ENCODE data around the gene EGFL7.

The EGFL7 gene

DNA sequence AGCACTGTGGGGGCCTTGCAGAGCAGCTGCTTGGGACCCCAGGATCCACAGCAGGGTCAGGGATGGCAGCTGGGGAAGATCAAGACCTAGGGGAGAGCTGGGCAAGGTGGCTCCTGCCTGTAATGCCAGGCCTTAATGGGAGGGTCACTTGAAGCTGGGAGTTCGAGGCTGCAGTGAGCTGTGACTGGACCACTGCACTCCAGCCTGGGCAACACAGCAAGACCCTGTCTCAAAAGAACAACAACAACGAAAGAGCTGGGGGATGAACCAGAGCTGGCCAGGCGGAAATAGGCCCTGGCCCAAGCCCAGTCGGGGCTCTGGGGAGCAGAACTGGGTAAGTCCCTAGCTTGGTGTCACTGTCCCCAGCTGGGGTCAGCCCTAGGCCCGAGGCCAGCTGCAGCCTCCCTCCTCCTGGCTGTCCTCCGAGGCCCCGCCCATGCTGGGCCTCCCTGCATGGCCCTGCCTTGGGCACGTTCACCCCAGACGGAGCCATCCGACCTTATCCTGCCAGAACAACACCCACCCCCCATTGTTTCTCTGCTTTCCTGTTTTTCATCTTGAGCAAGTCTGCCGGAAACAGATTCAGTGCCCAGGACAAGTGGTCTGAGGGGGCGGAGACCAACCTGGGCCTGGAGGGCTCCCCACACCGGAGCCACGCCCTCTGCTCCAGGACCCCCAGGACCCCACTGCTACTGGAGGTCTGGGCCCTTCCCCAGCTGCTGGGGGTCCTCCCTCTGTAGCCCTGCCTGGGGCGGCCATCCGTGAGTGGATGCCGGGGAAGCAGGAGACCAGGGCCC, 51.6 kb downstream of the EGFL7 start:
- no peak for DNase-seq

GRCh38 chr9:136714893-136715274, 52.2 kb downstream of the EGFL7 start:
- DNase-seq = no peak

- no peak for DNase-seq
Observed at GRCh38 chr9:136717399-136717798, 54.7 kb downstream of the EGFL7 start.

GRCh38 chr9:136718345-136719194, 55.9 kb downstream of the EGFL7 start:
- DNase-seq = no peak

DNA sequence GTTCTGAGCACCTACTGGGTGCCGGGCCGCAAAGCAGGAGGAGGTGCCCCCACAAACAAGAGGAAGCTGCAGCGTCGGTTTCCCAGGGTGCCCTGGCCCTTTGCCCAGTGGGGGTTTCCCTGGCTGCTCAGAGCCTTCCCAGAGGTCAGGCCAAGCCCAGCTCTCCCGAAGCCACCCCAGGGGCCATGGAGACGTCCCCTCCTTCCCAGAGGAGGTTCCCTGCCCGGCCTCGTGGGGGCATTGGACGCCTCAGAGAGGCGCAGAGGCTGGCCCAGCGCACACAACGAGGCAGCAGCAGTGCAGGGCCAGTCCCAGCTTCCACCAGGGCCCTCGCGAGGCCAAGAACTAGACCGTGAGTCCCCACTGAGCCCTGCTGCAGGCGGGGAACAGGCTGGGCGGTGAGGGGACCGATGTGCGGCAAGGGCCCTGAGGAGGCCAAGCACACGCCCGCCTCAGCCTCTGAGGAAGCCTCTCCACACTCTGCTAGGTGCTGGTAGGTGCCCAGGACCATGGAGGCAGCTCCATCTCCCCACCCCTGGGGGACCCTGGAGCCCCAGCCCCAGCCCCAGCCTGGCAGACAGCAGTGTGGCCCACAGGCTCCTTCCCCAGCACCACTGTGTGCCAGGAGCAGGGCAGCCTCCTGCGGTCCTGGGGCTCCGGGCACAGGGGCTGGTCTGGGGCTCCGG, 56.6 kb downstream of the EGFL7 start:
- DNase-seq = no peak

DNA sequence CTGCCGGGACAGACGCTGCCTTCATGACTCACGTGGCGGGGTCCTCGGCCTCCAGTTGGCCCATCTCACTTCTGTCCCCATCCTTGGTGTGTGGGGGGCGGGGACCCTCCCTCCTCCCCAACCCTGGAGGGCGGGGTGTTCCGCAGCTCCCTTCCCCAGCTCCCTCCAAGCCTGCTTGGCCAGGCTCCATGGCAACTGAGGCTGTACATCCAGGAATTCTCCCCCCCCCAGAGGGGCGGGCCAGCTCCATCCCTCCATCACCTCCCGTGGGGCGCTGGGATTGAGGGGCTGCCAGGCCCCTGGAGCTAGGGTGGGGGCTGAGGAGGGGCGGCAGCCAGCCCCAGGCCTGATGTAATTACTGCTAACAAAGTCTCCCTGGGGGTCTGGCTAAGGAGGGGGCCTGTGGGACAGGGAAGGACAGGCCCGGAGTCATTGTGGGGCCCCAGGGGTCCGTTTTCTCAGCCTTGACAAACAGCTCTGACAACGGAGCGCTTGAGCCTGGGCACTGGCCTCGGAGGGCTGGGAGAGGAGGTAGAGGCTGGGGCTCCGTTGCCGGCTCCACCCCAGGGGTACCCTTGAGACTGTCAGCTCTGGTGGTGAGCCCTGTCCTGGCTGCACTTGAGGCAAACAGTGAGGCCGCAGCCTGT, 57.7 kb downstream of the EGFL7 start:
- DNase-seq = peak in 9 of 56 donors; percentile 7 to 33 (median 23)

GRCh38 chr9:136720898-136721338, 58.2 kb downstream of the EGFL7 start:
- no peak for DNase-seq

- DNase-seq = peak in 1 of 56 donors; percentile 24
Observed at GRCh38 chr9:136721339-136722092, 58.8 kb downstream of the EGFL7 start.

Data from amygdala (tissue), 56 donors.